ENCODE results near the gene SH3BGRL. TPM values are rescaled to one million over a fixed set of nuclear protein-coding genes. Genes with fewer than 3 reads are reported as not detected.
A peak's percentile ranks its signal among the peaks of the same experiment; 100 is the strongest.

SH3BGRL gene
- 100 to 1,000 TPM; 136 to 228 (median 179) TPM for total RNA-seq

DNA sequence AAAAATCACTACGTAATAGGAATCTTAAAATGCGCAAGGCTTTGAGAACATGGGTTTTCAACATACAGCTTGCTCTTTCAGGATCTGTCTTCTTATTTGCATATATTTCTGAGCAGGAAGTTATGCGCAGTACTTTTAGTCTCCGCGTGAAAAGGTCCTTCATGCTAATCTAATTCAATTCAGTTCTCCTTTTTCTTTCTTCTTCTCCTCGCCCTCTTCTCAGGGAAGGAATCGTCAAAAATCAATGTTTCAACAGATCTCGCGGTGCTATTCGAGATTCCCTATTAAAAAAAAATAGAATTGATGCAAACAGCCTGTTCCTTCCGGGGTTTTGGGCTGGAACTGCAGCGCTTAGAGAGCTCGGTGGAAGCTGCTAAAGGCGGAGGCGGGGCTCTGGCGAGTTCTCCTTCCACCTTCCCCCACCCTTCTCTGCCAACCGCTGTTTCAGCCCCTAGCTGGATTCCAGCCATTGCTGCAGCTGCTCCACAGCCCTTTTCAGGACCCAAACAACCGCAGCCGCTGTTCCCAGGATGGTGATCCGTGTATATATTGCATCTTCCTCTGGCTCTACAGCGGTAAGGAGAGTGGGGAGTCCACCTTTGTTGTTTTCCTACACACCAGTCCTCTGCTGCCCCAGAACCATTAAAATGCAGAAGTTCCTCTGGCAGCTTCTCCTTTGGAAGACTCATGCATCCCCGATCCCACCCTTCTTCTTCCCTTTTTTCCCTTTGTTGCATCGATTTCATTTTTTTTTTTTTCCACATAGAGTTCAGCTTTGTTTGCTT, at the start of gene SH3BGRL, which contains the start of gene HMGN5:
SH3BGRL (plus strand) TSS at position 432 of the 785 bp plus-strand sequence; CDS start at position 531, 99 bp downstream.
HMGN5 (minus strand) TSS at position 243 of the 785 bp plus-strand sequence. CDS start 80,364 bp downstream, outside the sequence.
- Histone ChIP-seq H3K4me3 (peak within 1 kb of the TSS; percentile 45 to 50), H3K9me3 (no peaks in the 10 kb centered on the region), H3K27ac (peak within 1 kb of the TSS; percentile 75 to 78), H3K4me1 (no peaks in the 10 kb centered on the region), H3K36me3 (no peaks in the 10 kb centered on the region), H3K27me3 (no peaks in the 10 kb centered on the region)
- DNase-seq: peak; percentile 77 to 84
- peak in 1 of 2 donors; percentile 31 for TF ChIP-seq POLR2A (IDR thresholded peaks at IDR 0.05)
- TF ChIP-seq, protein P1, sequence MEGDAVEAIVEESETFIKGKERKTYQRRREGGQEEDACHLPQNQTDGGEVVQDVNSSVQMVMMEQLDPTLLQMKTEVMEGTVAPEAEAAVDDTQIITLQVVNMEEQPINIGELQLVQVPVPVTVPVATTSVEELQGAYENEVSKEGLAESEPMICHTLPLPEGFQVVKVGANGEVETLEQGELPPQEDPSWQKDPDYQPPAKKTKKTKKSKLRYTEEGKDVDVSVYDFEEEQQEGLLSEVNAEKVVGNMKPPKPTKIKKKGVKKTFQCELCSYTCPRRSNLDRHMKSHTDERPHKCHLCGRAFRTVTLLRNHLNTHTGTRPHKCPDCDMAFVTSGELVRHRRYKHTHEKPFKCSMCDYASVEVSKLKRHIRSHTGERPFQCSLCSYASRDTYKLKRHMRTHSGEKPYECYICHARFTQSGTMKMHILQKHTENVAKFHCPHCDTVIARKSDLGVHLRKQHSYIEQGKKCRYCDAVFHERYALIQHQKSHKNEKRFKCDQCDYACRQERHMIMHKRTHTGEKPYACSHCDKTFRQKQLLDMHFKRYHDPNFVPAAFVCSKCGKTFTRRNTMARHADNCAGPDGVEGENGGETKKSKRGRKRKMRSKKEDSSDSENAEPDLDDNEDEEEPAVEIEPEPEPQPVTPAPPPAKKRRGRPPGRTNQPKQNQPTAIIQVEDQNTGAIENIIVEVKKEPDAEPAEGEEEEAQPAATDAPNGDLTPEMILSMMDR (IDR thresholded peaks at IDR 0.05): no peak
- intact Hi-C loops (cut with DNase I; ENCODE audit: low total_unique reads): no loop called here

DNA sequence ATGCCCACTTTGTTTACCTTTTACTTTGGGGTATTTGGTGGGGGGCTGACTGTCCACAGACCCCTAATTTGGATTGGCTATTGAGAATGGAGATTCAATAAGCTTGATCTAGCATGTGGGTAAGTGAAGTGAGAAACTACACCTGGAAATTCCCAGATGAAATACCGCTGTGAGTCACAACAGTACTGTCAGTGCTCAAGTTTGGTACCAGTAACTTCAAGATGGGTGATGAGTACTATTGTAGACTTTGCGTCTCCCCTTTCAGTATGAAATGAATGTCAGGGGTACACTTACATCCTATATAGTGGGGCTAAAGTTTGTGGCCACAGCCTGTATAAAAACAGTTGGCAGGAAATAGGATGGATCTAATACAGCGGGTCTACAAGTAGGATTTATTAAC, 33.5 kb upstream of the SH3BGRL start:
- TF ChIP-seq POLR2A (IDR thresholded peaks at IDR 0.05): no peak
- TF ChIP-seq, protein P1 (IDR thresholded peaks at IDR 0.05): no peak
- Histone ChIP-seq H3K4me1 (no peaks in the 10 kb centered on the region), H3K4me3 (no peak overlapping the region), H3K9me3 (no peaks in the 10 kb centered on the region), H3K36me3 (no peaks in the 10 kb centered on the region), H3K27me3 (no peaks in the 10 kb centered on the region), H3K27ac (no peak overlapping the region)
- intact Hi-C loops (cut with DNase I; ENCODE audit: low total_unique reads): no loop called here
- DNase-seq: no peak

DNA sequence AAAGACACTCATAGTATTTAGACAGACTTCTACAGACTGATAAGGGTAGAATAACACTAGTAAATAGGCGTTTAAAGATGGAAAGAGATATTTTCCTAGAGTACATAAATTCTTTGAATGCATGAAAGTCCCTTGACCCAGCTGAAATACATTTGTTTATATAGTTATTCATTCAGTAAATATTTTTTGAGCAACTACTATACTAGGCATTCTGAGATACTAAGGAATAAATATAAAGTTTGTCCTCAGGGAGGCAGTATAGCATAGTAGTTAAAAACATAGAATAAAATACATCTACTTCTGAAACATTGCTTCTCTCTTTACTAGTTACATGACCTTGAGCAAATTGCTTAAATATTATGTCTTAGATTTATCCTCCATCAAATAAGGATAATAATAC, 27.6 kb upstream of the SH3BGRL start:
- DNase-seq: no peak
- H3K4me1 ChIP-seq: no peaks in the 10 kb centered on the region
- no peak overlapping the region for H3K4me3 ChIP-seq
- TF ChIP-seq, protein P1 (IDR thresholded peaks at IDR 0.05): peak in 3 of 4 experiments; percentile 23 to 34 (median 32)
- no peak for TF ChIP-seq POLR2A (IDR thresholded peaks at IDR 0.05)
- intact Hi-C loops (cut with DNase I; ENCODE audit: low total_unique reads): no loop called here
- no peaks in the 10 kb centered on the region for H3K9me3 ChIP-seq
- no peak overlapping the region for H3K27ac ChIP-seq
- H3K27me3 ChIP-seq: no peaks in the 10 kb centered on the region
- no peaks in the 10 kb centered on the region for H3K36me3 ChIP-seq

DNA sequence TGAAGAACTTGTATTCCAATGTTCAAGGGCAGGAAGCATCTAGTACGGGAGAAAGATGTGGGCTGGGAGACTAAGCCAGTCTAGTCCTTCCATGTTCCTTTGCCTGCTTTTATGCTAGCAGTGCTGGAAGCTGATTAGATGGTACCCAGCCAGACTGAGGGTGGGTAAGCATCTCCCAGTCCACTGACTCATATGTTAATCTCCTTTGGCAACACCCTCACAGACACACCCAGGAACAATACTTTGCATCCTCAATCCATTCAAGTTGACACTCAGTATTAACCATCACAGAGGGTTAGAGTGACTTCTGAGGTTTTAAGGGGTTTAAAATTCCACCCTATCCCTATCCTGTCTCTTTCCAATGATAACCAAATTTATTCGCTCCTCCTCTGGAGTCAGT, 6.6 kb upstream of the SH3BGRL start:
- H3K27me3 ChIP-seq: no peaks in the 10 kb centered on the region
- no peak overlapping the region for H3K27ac ChIP-seq
- no peaks in the 10 kb centered on the region for H3K36me3 ChIP-seq
- TF ChIP-seq POLR2A (IDR thresholded peaks at IDR 0.05): no peak
- H3K4me3 ChIP-seq: no peak overlapping the region
- intact Hi-C loops (cut with DNase I; ENCODE audit: low total_unique reads): no loop called here
- no peaks in the 10 kb centered on the region for H3K4me1 ChIP-seq
- DNase-seq: no peak
- no peaks in the 10 kb centered on the region for H3K9me3 ChIP-seq

DNA sequence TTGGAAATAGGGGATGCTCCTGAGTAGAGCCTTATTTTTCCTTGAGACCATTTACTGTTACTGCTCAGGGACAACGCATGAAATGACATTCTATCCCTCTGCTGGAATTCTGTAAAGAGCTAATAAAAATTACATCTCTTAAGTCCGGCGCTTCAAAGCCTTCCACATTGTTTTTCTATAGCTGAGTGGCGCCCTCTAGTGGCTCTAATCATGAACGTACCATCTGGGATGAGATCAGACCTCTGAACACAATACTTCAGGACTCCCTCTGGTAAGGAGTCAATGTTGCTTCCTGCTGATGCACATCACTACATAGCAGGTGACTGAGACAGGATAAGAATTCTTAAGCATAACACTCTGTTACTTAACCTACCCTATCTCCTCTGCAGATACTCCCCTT, 6.2 kb upstream of the SH3BGRL start:
- no peaks in the 10 kb centered on the region for H3K9me3 ChIP-seq
- TF ChIP-seq, protein P1 (IDR thresholded peaks at IDR 0.05): peak; percentile 22 to 46 (median 24)
- no peak for TF ChIP-seq POLR2A (IDR thresholded peaks at IDR 0.05)
- no peak overlapping the region for H3K27ac ChIP-seq
- intact Hi-C loops (cut with DNase I; ENCODE audit: low total_unique reads): no loop called here
- peak in 1 of 2 donors; percentile 43 for DNase-seq
- H3K4me1 ChIP-seq: no peaks in the 10 kb centered on the region
- no peaks in the 10 kb centered on the region for H3K27me3 ChIP-seq
- H3K36me3 ChIP-seq: no peaks in the 10 kb centered on the region
- no peak overlapping the region for H3K4me3 ChIP-seq

Measured in uterus (tissue), 4 donors.